Measurements from ENCODE around the gene SRSF8.

SRSF8 gene

DNA sequence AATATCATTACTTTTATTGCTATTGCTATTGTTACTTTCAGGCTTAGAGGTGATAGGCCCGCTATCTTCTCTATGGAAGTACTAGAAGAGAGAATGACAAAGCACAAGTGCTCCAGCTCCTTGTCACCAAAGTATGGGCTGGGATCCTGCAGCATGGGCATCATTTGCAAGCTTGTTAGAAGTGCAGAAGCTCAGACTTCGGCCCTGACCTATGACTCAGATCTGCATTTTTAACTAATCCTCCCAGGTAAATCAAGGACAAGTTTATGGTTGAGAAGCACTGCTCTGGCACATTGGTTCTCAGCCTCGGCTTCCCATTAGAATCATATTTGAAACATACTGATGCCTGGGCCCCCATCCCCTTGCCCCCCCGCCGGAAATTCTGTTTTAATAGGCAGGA lies 14.3 kb downstream of the SRSF8 start:
- DNase-seq: no peak
- TF ChIP-seq POLR2A (IDR thresholded peaks at IDR 0.05; ENCODE audit: low read length) (no peak), GATA1 (IDR thresholded peaks at IDR 0.05; ENCODE audit: low read depth, low read length) (no peak)

DNA sequence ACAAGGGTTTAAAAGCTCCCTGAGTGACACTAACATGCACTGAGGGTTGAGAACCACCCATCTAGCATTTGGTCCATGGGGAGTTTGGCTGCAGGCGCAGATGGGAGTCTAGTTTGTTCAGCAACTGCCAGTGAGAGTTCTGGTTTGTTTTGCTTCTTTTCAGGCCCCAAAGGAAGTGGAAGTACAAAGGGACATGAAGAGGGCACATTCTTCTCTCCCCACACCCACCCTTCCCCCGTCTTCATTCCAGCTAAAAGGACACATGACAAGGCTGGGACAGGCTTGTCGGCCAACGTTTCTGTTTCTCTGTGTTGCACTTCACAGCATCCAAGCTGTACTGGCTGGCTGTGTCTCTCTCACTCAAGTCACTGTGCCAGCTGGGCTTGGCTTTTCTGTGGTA lies 14.7 kb downstream of the SRSF8 start:
- no peak for DNase-seq
- TF ChIP-seq GATA1 (IDR thresholded peaks at IDR 0.05; ENCODE audit: low read depth, low read length): no peak
- no peak for TF ChIP-seq POLR2A (IDR thresholded peaks at IDR 0.05; ENCODE audit: low read length)

DNA sequence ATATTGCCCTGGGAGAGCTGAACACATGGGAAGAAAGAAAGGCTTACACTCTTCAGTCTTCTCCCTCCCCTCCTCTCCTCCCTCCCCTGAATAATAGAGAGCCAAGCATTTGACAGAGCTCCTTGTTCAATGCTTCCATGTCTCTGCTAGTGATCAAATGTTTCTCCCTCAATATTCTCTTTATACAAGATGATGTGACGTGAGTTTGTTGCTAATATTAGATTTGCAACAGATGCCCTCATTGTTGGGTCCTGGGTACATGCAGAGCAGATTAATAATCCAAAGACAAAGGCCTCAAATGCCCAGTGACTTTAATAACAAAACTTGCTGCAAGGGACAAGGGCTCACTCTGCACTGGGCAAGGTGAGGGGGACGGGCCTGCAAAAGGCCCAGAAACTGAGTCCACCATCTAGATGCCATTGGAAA lies 15.9 kb downstream of the SRSF8 start:
- DNase-seq: no peak
- TF ChIP-seq POLR2A (IDR thresholded peaks at IDR 0.05; ENCODE audit: low read length): no peak
- TF ChIP-seq GATA1 (IDR thresholded peaks at IDR 0.05; ENCODE audit: low read depth, low read length): no peak

DNA sequence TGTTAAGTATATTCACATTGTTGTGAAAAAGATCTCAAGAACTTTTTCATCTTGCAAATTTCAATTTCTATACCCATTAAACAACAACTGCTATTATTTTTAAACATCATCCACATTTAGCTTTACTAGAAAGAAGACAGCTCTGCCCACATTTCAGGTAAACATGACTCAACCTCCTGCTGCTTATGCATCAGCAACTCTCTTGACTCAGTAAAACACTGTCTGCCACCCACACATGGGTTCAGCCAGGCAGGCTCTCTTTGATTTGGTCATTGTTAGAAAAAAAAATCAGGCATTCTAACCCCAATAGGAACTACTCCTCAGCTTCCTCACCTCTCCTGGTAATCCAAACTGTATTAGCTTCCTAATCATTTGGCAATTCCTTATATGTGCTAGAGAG lies 17.8 kb downstream of the SRSF8 start:
- no peak for DNase-seq

DNA sequence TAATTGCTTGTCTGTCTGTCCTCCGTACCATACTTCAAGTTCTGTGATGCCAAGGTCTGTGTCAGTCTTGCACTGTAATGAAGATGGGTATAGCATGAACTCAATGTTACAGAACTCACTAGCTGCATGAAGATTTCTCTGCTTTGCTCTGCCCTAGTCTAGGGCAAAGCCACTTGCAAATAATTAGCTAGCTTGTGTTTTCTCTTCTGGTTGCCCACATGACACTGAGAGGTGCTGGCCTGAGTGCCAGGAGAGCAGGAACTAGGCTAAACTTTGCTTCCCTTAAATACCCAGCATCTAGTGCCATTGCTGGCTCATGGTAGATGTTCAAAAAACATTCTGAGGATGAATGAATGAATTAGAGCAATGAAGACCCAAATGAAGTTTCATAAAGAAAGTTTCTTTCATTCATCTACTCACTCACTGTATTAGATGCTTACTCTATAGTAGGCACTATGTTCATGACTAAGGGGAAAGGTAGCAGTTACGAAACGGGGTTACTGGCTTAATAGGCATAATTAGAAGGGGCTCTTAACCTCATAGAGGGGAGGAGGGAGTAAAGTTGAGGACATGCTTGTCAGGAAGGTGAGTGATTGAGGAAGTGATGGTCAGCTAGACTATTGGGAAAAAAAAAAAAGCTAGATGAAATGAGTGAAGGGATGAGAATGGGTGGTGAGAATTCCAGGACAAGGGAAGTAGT lies 18.5 kb downstream of the SRSF8 start:
- TF ChIP-seq GATA1 (IDR thresholded peaks at IDR 0.05; ENCODE audit: low read depth, low read length) (no peak), POLR2A (IDR thresholded peaks at IDR 0.05; ENCODE audit: low read length) (no peak)
- no peak for DNase-seq

More for the DNA sequence above, 17.8 kb downstream of the SRSF8 start:
- TF ChIP-seq GATA1 (IDR thresholded peaks at IDR 0.05; ENCODE audit: low read depth, low read length) (no peak), POLR2A (IDR thresholded peaks at IDR 0.05; ENCODE audit: low read length) (no peak)

DNA sequence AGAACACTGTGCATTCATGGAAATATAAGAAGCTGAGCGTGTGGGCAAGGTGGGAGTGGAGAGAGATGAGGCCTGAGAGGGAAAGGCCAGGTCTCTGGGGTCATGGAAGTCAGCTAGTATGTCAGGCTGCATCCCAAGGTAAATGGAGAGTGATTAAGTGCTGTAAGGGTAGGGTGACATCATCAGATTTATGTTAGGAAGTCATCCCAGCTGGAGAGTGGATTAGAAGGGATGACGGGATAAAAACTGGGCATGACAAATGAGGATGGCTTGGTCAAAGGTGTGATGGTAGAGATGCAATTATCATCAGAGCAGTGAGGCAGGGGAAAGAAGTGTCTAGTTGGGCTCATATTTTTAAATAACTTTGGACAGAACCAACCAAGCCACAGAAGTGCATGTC lies 19.4 kb downstream of the SRSF8 start:
- TF ChIP-seq GATA1 (IDR thresholded peaks at IDR 0.05; ENCODE audit: low read depth, low read length): no peak
- no peak for TF ChIP-seq POLR2A (IDR thresholded peaks at IDR 0.05; ENCODE audit: low read length)
- DNase-seq: no peak

DNA sequence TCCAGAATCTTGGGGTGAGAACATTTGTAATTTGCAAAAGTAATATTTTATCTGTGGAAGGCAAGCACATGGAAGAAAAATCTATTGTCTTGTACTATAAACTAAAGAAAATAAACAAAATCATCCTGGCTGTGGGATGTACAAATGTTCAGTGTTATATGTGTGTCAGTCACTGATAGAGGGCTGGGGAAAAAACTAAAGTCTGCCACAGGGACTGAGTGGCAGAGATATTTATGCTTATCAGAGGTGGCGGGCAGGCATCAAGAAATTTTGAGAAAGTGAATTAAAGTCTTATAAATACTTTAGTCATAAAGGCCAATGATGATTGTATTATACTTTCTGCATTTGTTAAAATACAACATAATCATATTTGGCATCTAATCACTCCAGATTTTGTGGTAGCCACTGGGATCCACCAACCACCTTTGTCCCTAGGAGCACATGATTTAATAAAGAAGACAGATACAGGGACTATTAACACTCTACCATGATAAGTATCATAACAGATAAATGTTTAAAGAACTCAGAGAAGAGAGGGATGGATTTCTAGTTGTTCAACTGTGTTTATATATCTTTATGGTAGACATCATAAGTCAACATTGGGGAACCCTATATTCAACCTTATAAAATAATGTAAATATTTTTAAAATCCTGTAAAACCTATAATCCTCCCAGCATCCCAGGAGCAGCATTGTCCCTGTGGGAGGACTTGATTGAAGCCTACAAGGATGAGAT lies 20.3 kb downstream of the SRSF8 start:
- TF ChIP-seq GATA1 (IDR thresholded peaks at IDR 0.05; ENCODE audit: low read depth, low read length) (no peak), POLR2A (IDR thresholded peaks at IDR 0.05; ENCODE audit: low read length) (no peak)
- peak; percentile 47 to 60 for DNase-seq

DNA sequence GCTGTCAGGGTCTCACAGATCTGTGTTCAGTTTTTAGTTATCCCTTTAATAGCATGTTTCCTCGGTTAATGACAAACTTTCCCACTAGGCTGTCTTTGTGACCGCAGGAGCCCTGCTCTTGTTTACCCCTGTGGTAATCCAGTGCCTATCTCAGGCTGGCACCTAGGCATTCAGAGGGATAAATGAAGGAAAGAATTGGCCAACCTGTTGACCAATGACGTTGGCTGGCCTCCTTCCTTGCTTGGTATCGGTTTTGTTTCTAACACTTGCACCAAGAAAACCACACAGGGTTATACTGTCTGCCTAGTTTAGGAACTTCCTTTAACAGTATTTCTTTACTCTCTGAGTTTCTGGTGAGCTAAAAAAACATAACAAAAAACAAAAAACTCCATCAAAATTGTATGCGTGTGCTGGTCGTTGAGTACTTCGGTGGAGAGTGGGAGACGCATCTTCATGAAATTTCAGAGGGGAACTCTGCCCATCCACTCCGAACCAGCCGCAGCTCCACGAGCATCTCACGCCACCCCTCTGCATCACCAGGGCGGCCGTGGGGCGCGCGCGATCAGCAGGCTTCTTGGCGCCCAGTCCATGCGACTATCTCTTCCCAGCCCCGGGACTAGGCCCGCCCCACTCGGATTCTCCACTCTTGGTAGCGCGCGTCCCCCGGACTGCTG lies 22.4 kb downstream of the SRSF8 start:
- no peak for DNase-seq
- no peak for TF ChIP-seq GATA1 (IDR thresholded peaks at IDR 0.05; ENCODE audit: low read depth, low read length)
- TF ChIP-seq POLR2A (IDR thresholded peaks at IDR 0.05; ENCODE audit: low read length): no peak

DNA sequence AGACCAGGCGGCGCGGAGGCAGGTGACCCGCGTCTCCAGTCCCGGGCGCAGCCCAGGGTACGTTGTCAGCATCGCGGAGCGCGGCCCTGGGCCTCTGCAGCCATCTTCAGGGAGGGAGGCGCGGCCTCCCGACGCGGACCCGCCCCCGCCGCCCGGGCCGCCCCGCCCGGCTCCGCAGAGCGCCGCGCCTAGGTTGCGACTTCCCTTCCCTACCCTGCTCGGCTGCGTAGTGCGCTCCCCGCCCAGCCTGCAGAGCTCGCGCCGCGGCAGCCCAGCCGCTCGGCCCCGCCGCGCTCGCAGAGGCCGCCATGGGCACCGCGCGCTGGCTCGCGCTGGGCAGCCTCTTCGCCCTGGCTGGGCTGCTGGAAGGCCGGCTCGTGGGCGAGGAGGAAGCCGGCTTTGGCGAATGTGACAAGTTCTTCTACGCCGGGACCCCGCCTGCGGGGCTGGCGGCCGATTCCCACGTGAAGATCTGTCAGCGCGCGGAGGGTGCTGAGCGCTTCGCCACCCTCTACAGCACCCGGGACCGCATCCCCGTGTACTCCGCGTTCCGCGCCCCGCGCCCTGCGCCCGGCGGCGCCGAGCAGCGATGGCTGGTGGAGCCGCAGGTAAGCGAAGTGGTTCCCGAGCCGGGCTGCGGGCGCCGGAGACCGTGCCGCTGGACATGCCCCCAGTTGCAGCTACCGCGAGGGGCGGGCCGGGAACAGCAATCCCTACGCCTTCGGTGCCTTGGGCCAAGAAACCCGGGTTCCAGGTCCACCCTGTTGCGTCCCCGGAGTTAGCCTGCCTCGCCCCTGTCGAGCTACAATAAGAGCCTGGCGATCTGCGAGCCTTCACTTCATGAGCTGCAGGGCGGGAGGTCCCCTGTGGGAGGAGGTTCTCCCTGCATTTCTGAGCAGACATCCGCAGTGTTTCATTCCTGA lies 23.2 kb downstream of the SRSF8 start, which contains the start of gene ENDOD1:
Gene ENDOD1, plus strand, starts transcription at position 227 of the 923 bp plus-strand sequence. Its CDS starts 82 bp downstream, at position 309.
- TF ChIP-seq GATA1 (IDR thresholded peaks at IDR 0.05; ENCODE audit: low read depth, low read length) (no peak), POLR2A (IDR thresholded peaks at IDR 0.05; ENCODE audit: low read length) (peak; percentile 80)
- DNase-seq: peak; percentile 90 to 94

DNA sequence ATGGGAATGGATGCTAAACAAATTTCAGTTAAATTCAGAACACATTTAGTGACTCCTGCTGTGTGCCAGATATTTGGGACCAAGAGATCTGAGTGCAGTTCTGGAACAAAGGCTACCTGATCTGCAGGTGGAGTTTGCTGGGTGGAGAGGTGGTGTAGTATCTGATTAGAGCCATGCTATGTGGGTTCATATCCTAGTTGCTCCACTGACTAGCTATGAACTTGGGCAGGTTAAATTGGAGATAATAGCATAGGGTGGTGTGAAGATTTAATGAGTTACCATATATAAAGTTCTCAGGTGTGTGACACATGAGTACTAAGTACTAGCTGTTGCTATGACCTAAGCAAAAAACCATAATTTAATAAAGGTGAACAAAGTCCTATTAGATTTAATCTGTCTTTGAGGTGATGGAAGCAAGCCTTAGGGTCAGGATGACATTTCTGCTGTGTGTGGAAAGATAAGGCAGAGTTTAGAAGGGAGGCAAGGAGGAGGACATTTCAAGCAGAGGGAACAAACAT lies 25.0 kb downstream of the SRSF8 start:
- DNase-seq: no peak
- TF ChIP-seq POLR2A (IDR thresholded peaks at IDR 0.05; ENCODE audit: low read length) (no peak), GATA1 (IDR thresholded peaks at IDR 0.05; ENCODE audit: low read depth, low read length) (no peak)

DNA sequence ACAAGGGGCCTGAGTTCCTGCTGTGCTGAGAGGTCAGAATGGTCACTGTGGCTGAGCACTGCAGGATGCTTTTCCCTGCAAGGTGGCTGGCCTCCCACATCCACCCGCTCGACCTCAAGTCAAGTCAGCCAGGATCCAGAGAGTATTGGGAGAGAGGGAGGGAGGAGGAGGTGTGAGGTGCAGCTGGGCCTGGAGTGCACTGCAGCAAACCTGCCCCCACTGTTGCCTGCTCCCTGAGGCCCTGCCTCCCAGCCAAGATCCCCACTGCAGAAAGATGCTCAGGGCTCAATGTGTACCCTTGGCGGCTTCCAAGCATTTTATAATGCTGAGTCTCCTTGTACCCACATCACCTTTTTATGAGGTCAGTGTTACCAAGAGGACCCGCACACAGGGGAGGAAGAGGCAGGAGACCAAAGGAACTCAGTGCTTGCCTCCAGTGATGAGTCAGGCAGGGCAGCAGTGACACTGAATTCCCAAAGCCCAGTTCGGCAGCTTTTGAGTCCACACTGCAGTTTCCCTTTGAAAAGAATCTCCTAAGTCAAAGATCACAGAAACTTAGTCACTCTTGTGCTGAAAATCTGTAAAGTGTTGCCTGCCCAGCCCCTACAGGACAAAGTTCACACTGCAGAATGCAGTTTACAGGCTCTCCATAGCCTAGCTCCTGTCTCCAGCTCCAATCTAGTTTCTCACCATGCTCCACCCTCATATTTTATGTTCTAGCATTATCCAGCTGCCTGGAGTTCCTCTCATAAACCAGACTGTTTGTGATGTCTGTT lies 26.0 kb downstream of the SRSF8 start:
- no peak for TF ChIP-seq GATA1 (IDR thresholded peaks at IDR 0.05; ENCODE audit: low read depth, low read length)
- TF ChIP-seq POLR2A (IDR thresholded peaks at IDR 0.05; ENCODE audit: low read length): no peak
- peak; percentile 52 to 67 for DNase-seq

DNA sequence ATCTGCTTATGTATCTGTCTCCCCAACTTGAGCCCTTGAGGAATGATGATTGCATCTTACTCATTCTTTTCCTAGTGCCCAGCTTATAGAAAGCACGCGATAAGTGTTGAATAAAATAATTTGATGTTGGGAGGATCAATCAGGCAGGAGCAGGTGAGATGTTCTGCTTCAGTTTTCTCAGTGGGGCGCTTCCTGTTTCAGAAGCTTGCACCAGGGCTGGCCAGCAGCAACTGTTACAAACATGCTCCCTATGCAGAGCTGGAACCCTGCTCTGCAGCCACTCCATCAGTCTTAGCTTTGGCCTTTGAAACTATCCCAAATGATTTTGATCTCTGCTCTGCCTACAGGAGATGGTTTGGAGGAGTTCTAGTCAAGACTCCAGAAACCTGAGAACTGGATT lies 26.8 kb downstream of the SRSF8 start:
- DNase-seq: no peak
- TF ChIP-seq GATA1 (IDR thresholded peaks at IDR 0.05; ENCODE audit: low read depth, low read length) (no peak), POLR2A (IDR thresholded peaks at IDR 0.05; ENCODE audit: low read length) (no peak)
